GM18511 (cell line): ENCODE measurements around the gene GLI1.

ENCODE experiments used
- ATAC-seq: cut with Tn5 transposase; IDR thresholded peaks from one replicate; pipeline ENCODE4 v1.9.1; 2021; ENCODE audit warnings: mild to moderate bottlenecking, moderate library complexity; ENCODE audit not compliant: unreplicated experiment

Gene GLI1

GRCh38 chr12:57460841-57461275 lies 1.3 kb downstream of the GLI1 start:
- no peak for ATAC-seq

- no peak for ATAC-seq
Measured at GRCh38 chr12:57461276-57461916, 1.8 kb downstream of the GLI1 start.

- no peak for ATAC-seq
Measured at GRCh38 chr12:57461917-57462250, 2.3 kb downstream of the GLI1 start.

- ATAC-seq: peak; percentile 62
Measured at GRCh38 chr12:57462251-57462911, 2.8 kb downstream of the GLI1 start.

GRCh38 chr12:57462912-57463253 lies 3.3 kb downstream of the GLI1 start:
- no peak for ATAC-seq

- ATAC-seq: no peak
Measured at GRCh38 chr12:57464569-57464968, 5.0 kb downstream of the GLI1 start.

- ATAC-seq: no peak
Measured at GRCh38 chr12:57465030-57465746, 5.6 kb downstream of the GLI1 start.

- no peak for ATAC-seq
Measured at GRCh38 chr12:57465747-57466505, 6.3 kb downstream of the GLI1 start.

- no peak for ATAC-seq
Measured at GRCh38 chr12:57467212-57467874, 7.8 kb downstream of the GLI1 start.

GRCh38 chr12:57467915-57468314 lies 8.3 kb downstream of the GLI1 start:
- no peak for ATAC-seq

GRCh38 chr12:57469296-57470164 lies 9.9 kb downstream of the GLI1 start:
- no peak for ATAC-seq

- ATAC-seq: no peak
Measured at GRCh38 chr12:57470286-57470969, 10.8 kb downstream of the GLI1 start.

- ATAC-seq: no peak
Measured at GRCh38 chr12:57470970-57471656, 11.5 kb downstream of the GLI1 start.

GRCh38 chr12:57471661-57472060 lies 12.1 kb downstream of the GLI1 start:
- ATAC-seq: no peak

GRCh38 chr12:57472391-57472790 lies 12.8 kb downstream of the GLI1 start:
- no peak for ATAC-seq

- ATAC-seq: no peak
Measured at GRCh38 chr12:57473392-57473791, 13.8 kb downstream of the GLI1 start.

- no peak for ATAC-seq
Measured at GRCh38 chr12:57473886-57474285, 14.3 kb downstream of the GLI1 start.

GRCh38 chr12:57474430-57474829 lies 14.8 kb downstream of the GLI1 start:
- no peak for ATAC-seq

GRCh38 chr12:57474862-57475261 lies 15.3 kb downstream of the GLI1 start:
- ATAC-seq: no peak
